Spinal cord (tissue), 10 donors: ENCODE measurements around the gene LMCD1. TPM values are rescaled to one million over a fixed set of nuclear protein-coding genes. Genes with fewer than 3 reads are reported as not detected.
A peak's percentile ranks its signal among the peaks of the same experiment; 100 is the strongest.

ENCODE experiments used
- DNase-seq, 6 donors: peaks; one replicate each; pipeline versions ENCODE4 v3.0.0 to v3.0.0-alpha.2; 2013 to 2015; ENCODE audit warnings: low spot score in 6 of 6, low read depth in 4 of 6
- H3K27ac ChIP-seq: one replicate; pipeline ENCODE4 v1.5.1; 2013; ENCODE audit warnings: low read depth, low read length, control low read depth
- H3K27me3 ChIP-seq: one replicate; pipeline ENCODE4 v1.6.1; 2013; ENCODE audit warnings: low read length; ENCODE audit not compliant: control insufficient read depth, insufficient read depth
- H3K36me3 ChIP-seq: one replicate; pipeline ENCODE4 v1.6.1; 2013; ENCODE audit warnings: low read length; ENCODE audit not compliant: control insufficient read depth, insufficient read depth
- H3K4me1 ChIP-seq: one replicate; pipeline ENCODE4 v1.6.1; 2013; ENCODE audit warnings: low read length; ENCODE audit not compliant: control insufficient read depth, insufficient read depth
- H3K4me3 ChIP-seq: one replicate; pipeline ENCODE4 v1.5.1; 2013; ENCODE audit warnings: low read depth, low read length, control low read depth
- H3K9me3 ChIP-seq: one replicate; pipeline ENCODE4 v1.6.1; 2013; ENCODE audit warnings: low read length; ENCODE audit not compliant: control insufficient read depth, insufficient read depth
- WGBS: methylation state at CpG from one replicate; pipeline ENCODE4 v1.1.5; 2013; ENCODE audit warnings: missing lambda C conversion rate; ENCODE audit not compliant: insufficient coverage; 5-methylcytosine and 5-hydroxymethylcytosine counted together
- polyA plus RNA-seq, 2 donors: library from polyadenylated mRNA; unstranded; fragments of 120-200 nt; gene quantifications; one replicate each; pipeline ENCODE4 v1.2.1, GENCODE V29; 2013; ENCODE audit not compliant: insufficient read length in 2 of 2
- total RNA-seq, 2 donors: library from RNA; depleted of rRNA in 1 of 2; stranded (reverse); fragments of 120-200 nt in 1 of 2; fragments of >200 nt in 1 of 2; gene quantifications; one replicate each; pipeline versions ENCODE4 v1.2.3 to v1.2.4, GENCODE V29; 2013 to 2014
- donor health status: healthy.

LMCD1 gene
- total and polyA plus RNA-seq, 4 donors = 12.5 to 22.9 (median 17.1) TPM

GRCh38 chr3:8500319-8500988 is 1.2 kb upstream of the LMCD1 start:
- Histone ChIP-seq H3K36me3 (no peaks in the 10 kb centered on the region), H3K27ac (peak overlapping the region; percentile 95), H3K4me3 (peak overlapping the region; percentile 7), H3K9me3 (no peaks in the 10 kb centered on the region), H3K27me3 (no peaks in the 10 kb centered on the region), H3K4me1 (peaks cover 30% of the 10 kb centered on the region)
- DNase-seq = peak in 2 of 6 donors; percentile 75 to 78
- WGBS = 0% methylated on average over 2 of the region's 11 CpGs

GRCh38 chr3:8500989-8501370 is 643 bp upstream of the LMCD1 start:
- peak in 1 of 6 donors; percentile 36 for DNase-seq
- Histone ChIP-seq H3K4me1 (peaks cover 30% of the 10 kb centered on the region), H3K4me3 (peak overlapping the region; percentile 64), H3K27ac (peak overlapping the region; percentile 95), H3K27me3 (no peaks in the 10 kb centered on the region), H3K36me3 (no peaks in the 10 kb centered on the region), H3K9me3 (no peaks in the 10 kb centered on the region)
- 0% methylated on average over 1 of the region's 8 CpGs for WGBS

- no peaks in the 10 kb centered on the region for H3K27me3 ChIP-seq
- H3K27ac ChIP-seq = peak overlapping the region; percentile 52
- no peak overlapping the region for H3K4me3 ChIP-seq
- no peak for DNase-seq
- WGBS = no CpG with 5 or more reads among the region's 1 CpG
- H3K9me3 ChIP-seq = no peaks in the 10 kb centered on the region
- peaks cover 30% of the 10 kb centered on the region for H3K4me1 ChIP-seq
- no peaks in the 10 kb centered on the region for H3K36me3 ChIP-seq
Observed at GRCh38 chr3:8503461-8503860, 1.8 kb downstream of the LMCD1 start.

GRCh38 chr3:8503871-8504610 is 2.4 kb downstream of the LMCD1 start:
- no CpG with 5 or more reads among the region's 8 CpGs for WGBS
- DNase-seq = peak in 1 of 6 donors; percentile 51
- peak overlapping the region; percentile 9 for H3K4me3 ChIP-seq
- H3K36me3 ChIP-seq = no peaks in the 10 kb centered on the region
- peak overlapping the region; percentile 52 for H3K27ac ChIP-seq
- H3K4me1 ChIP-seq = peaks cover 26% of the 10 kb centered on the region
- H3K9me3 ChIP-seq = no peaks in the 10 kb centered on the region
- no peaks in the 10 kb centered on the region for H3K27me3 ChIP-seq

- no peaks in the 10 kb centered on the region for H3K27me3 ChIP-seq
- DNase-seq = no peak
- H3K27ac ChIP-seq = peak overlapping the region; percentile 52
- no peaks in the 10 kb centered on the region for H3K36me3 ChIP-seq
- H3K4me3 ChIP-seq = no peak overlapping the region
- H3K9me3 ChIP-seq = no peaks in the 10 kb centered on the region
- H3K4me1 ChIP-seq = peaks cover 21% of the 10 kb centered on the region
- WGBS = 100% methylated on average over 1 of the region's 4 CpGs
Observed at GRCh38 chr3:8504611-8504973, 3.0 kb downstream of the LMCD1 start.

GRCh38 chr3:8505621-8506020 is 4.0 kb downstream of the LMCD1 start:
- Histone ChIP-seq H3K9me3 (no peaks in the 10 kb centered on the region), H3K27me3 (no peaks in the 10 kb centered on the region), H3K4me1 (peaks cover 12% of the 10 kb centered on the region), H3K36me3 (no peaks in the 10 kb centered on the region), H3K4me3 (no peak overlapping the region), H3K27ac (no peak overlapping the region)
- no CpG with 5 or more reads among the region's 3 CpGs for WGBS
- DNase-seq = no peak

- DNase-seq = no peak
- Histone ChIP-seq H3K9me3 (no peaks in the 10 kb centered on the region), H3K27ac (no peak overlapping the region), H3K27me3 (no peaks in the 10 kb centered on the region), H3K36me3 (no peaks in the 10 kb centered on the region), H3K4me1 (peaks cover 7% of the 10 kb centered on the region), H3K4me3 (no peak overlapping the region)
- WGBS = 80% methylated on average over 3 of the region's 6 CpGs
Observed at GRCh38 chr3:8506571-8507061, 5.0 kb downstream of the LMCD1 start.

- no peak for DNase-seq
- Histone ChIP-seq H3K4me1 (peaks cover 4% of the 10 kb centered on the region), H3K27ac (no peak overlapping the region), H3K36me3 (no peaks in the 10 kb centered on the region), H3K4me3 (no peak overlapping the region), H3K27me3 (no peaks in the 10 kb centered on the region), H3K9me3 (no peaks in the 10 kb centered on the region)
- no CpG with 5 or more reads among the region's 3 CpGs for WGBS
Observed at GRCh38 chr3:8507496-8507895, 5.9 kb downstream of the LMCD1 start.

- WGBS = 100% methylated on average over 1 of the region's 6 CpGs
- no peak for DNase-seq
- no peaks in the 10 kb centered on the region for H3K27me3 ChIP-seq
- H3K36me3 ChIP-seq = no peaks in the 10 kb centered on the region
- H3K4me3 ChIP-seq = no peak overlapping the region
- no peaks in the 10 kb centered on the region for H3K9me3 ChIP-seq
- H3K4me1 ChIP-seq = no peaks in the 10 kb centered on the region
- no peak overlapping the region for H3K27ac ChIP-seq
Observed at GRCh38 chr3:8509961-8510360, 8.3 kb downstream of the LMCD1 start.

- no CpG with 5 or more reads among the region's 1 CpG for WGBS
- Histone ChIP-seq H3K4me1 (no peaks in the 10 kb centered on the region), H3K9me3 (no peaks in the 10 kb centered on the region), H3K27ac (no peak overlapping the region), H3K27me3 (no peaks in the 10 kb centered on the region), H3K36me3 (peaks cover 2% of the 10 kb centered on the region), H3K4me3 (no peak overlapping the region)
- no peak for DNase-seq
Observed at GRCh38 chr3:8512234-8512633, 10.6 kb downstream of the LMCD1 start.
